Measurements from ENCODE around the gene POU2AF2.

DNA sequence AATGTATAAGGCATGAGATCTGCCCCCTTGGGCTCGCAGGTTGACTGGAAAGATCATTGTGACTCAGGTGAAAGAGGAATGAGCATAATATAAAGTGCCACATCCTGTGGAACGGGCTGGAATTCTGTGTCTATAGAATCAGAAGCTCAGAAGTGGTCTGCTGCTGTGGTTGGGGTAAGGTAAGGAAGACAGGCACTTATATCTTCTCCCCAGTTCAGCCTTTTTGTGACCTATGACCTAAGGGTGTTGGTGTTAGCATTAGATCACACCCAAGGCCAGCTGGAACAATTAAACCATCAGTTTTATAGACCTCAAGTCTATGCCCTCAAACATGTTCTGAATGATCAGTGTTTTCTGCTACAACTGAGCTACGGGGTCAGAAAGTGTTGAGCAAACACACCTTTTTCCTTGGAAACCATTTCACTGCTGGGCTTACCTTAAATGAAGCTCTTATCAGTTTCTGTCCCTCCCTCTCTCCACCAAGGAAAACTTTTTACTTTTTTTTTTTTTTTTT is 37.1 kb downstream of the POU2AF2 start:
- TF ChIP-seq, protein P1, sequence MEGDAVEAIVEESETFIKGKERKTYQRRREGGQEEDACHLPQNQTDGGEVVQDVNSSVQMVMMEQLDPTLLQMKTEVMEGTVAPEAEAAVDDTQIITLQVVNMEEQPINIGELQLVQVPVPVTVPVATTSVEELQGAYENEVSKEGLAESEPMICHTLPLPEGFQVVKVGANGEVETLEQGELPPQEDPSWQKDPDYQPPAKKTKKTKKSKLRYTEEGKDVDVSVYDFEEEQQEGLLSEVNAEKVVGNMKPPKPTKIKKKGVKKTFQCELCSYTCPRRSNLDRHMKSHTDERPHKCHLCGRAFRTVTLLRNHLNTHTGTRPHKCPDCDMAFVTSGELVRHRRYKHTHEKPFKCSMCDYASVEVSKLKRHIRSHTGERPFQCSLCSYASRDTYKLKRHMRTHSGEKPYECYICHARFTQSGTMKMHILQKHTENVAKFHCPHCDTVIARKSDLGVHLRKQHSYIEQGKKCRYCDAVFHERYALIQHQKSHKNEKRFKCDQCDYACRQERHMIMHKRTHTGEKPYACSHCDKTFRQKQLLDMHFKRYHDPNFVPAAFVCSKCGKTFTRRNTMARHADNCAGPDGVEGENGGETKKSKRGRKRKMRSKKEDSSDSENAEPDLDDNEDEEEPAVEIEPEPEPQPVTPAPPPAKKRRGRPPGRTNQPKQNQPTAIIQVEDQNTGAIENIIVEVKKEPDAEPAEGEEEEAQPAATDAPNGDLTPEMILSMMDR (IDR thresholded peaks at IDR 0.05): no peak
- TF ChIP-seq POLR2A (IDR thresholded peaks at IDR 0.05): no peak

All from esophagus squamous epithelium (tissue), 4 donors.